ENCODE data around the gene EFS.
"Not testable (repeated sequence)": the region's sequence is repeated elsewhere in the genome, so short reads cannot be mapped to it uniquely, and the experiment has no call there.

Gene EFS

DNA sequence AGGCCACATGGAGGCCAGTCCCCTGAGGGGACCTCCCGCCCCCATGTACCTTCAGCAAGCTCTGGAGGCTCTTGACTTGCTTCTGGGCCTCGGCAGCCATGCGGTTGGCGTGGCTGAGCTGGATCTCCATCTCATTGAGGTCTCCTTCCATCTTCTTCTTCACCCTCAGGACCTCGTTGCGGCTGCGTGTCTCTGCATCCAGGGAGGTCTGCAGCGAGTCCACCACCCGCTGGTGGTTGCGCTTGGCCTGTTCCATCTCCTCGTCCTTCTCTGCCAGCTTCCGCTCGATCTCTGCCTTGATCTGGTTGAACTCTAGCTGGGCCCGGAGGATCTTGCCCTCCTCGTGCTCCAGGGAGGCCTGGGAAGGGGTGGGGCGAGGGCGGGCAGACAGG lies 21.3 kb upstream of the EFS start:
- not testable (repeated sequence) for ATAC-seq; DNase-seq (ENCODE audit: low spot score in 2 of 2); H3K4me1 Mint-ChIP-seq; H3K36me3 Mint-ChIP-seq; H3K4me3 Mint-ChIP-seq; H3K27ac Mint-ChIP-seq; H3K9me3 Mint-ChIP-seq

DNA sequence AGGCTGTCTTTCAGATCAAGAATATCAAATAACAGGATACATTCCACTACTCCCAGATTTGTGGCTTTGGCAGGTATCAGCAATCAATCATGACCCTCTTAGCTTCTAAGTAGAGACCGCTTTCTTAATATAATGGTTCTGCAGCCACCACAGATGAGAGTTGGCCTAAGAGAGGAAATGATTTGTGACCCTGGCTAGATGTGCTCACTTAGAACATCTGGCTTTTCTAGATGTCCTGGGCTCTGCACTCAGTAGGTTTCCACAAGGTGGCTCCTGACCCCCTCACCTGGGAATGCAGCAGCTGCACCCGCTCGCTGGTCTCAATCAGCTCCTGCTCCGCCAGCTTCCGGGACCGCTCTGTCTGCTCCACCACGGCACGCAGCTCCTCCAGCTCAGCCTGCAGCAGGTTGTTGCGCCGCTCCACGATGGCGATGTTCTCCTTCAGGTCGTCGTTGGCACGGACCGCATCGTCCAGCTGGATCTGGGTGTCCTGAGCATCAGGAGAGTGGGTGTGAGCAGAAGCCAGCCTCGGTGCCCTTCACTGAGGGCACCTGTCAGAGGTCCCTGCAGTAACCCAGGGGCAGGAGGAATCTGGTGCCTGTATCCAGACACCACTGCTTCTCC lies 20.8 kb upstream of the EFS start:
- ATAC-seq (no peak), DNase-seq (ENCODE audit: low spot score in 2 of 2) (no peak)
- H3K9me3 Mint-ChIP-seq, result no peaks in the 10 kb centered on the region
- no peak overlapping the region for H3K4me3 Mint-ChIP-seq
- no peaks in the 10 kb centered on the region for H3K36me3 Mint-ChIP-seq
- H3K27ac Mint-ChIP-seq, result no peak overlapping the region
- H3K4me1 Mint-ChIP-seq, result no peaks in the 10 kb centered on the region

DNA sequence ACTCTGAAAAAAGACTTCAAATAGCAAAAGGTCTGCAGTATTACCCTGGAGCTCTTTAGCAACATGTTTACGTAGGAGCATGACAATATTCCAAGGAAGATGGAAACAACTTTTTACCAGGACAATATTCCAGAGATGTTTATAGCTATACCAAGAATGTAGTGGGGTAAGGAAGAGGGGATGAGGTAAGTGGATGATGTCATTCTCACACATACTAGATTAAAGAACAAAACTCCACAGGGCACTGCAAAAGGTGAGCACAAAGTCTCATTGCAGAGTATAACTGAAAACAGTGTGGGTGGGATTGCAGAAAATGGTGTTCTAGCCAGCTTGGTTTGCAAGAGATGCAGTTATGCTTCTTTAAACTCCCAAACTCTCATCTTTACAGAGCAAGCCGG lies 20.3 kb upstream of the EFS start:
- Mint-ChIP-seq H3K9me3 (no peaks in the 10 kb centered on the region), H3K4me3 (no peak overlapping the region), H3K4me1 (no peaks in the 10 kb centered on the region), H3K36me3 (no peaks in the 10 kb centered on the region), H3K27ac (no peak overlapping the region)
- ATAC-seq (no peak), DNase-seq (ENCODE audit: low spot score in 2 of 2) (no peak)

DNA sequence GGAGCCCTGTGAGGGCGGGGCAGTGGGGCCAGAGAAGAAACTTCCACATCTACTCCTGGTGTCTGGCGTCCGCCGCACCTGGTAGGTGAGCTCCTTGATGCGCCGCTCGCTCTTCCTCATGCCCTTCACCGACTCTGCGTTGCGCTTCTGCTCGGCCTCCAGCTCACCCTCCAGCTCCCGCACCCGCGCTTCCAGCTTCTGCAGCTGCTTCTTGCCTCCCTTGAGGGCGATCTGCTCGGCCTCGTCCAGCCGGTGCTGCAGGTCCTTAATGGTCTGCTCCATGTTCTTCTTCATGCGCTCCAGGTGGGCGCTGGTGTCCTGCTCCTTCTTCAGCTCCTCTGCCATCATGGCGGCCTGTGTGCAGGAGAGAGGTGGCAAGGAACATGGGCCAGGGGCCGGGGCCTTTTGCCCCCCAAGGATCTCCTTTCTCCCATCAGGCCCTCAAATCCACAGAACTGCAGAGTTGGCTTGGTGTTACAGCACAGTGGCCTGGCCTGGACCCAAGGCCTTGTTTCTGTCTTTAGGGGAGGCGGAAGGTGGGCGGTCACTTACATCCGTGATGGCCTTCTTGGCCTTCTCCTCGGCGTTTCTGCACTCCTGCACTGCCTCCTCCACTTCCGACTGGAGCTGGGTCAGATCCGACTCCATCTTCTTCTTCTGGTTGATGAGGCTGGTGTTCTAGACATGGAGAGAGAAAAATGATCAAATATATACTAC lies 19.6 kb upstream of the EFS start:
- H3K4me3 Mint-ChIP-seq, result no peak overlapping the region
- no peaks in the 10 kb centered on the region for H3K36me3 Mint-ChIP-seq
- H3K27ac Mint-ChIP-seq, result no peak overlapping the region
- no peak for DNase-seq (ENCODE audit: low spot score in 2 of 2)
- H3K4me1 Mint-ChIP-seq, result no peaks in the 10 kb centered on the region
- H3K9me3 Mint-ChIP-seq, result no peaks in the 10 kb centered on the region
- no peak for ATAC-seq

DNA sequence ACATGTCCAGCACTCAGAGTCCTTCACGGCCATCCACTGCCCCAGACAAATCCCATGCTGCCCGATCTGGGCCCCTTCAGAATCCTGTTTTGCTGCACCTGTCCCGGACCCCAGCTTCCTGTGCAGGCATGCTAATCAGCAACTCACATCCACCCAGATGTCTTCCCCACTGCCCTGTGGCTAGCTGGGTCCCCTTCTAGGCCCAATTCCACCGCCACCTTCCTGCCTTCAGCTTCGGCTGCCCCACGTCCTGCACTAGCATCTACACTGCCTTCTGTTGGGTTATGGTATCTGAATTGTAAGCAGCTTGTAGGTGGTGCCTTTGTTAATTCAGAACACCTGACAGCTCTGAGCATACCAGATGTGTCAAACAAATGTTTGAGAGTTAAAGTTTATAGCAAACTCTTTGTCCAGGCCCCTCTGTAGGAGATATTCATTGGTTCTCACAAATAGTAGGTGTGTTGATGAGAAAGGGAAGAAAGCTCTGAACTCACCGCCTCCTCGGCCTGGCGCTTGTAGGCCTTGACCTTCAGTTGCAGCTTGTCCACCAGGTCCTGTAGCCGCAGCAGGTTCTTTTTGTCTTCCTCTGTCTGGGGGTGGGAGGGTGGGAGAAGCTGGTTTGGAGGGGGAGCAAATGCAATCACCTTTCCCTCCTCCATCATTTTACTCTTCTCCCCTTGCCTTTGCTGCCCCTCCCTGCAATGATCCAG lies 17.9 kb upstream of the EFS start:
- no peaks in the 10 kb centered on the region for H3K36me3 Mint-ChIP-seq
- H3K4me3 Mint-ChIP-seq, result no peak overlapping the region
- H3K9me3 Mint-ChIP-seq, result no peaks in the 10 kb centered on the region
- DNase-seq (ENCODE audit: low spot score in 2 of 2) (no peak), ATAC-seq (no peak)
- H3K4me1 Mint-ChIP-seq, result no peaks in the 10 kb centered on the region
- no peak overlapping the region for H3K27ac Mint-ChIP-seq

DNA sequence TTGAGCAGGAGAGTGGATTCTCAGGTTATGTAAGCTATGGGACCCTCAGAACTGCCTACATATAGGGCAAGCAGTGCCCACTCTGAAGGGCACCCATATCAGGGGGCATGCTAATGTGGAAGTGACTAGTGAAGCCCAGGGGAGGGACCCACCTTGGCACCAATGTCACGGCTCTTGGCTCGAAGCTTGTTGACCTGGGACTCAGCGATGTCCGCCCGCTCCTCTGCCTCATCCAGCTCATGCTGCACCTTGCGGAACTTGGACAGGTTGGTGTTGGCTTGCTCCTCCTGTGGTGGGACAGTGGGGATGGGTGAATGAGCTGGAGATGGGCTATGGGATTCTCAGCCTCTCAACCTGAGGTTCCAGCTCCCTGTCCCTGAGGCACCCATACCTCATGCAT lies 17.3 kb upstream of the EFS start:
- H3K36me3 Mint-ChIP-seq, result no peaks in the 10 kb centered on the region
- no peak overlapping the region for H3K4me3 Mint-ChIP-seq
- DNase-seq (ENCODE audit: low spot score in 2 of 2), result no peak
- ATAC-seq, result no peak
- no peaks in the 10 kb centered on the region for H3K9me3 Mint-ChIP-seq
- no peaks in the 10 kb centered on the region for H3K4me1 Mint-ChIP-seq
- H3K27ac Mint-ChIP-seq, result peak overlapping the region; percentile 24

DNA sequence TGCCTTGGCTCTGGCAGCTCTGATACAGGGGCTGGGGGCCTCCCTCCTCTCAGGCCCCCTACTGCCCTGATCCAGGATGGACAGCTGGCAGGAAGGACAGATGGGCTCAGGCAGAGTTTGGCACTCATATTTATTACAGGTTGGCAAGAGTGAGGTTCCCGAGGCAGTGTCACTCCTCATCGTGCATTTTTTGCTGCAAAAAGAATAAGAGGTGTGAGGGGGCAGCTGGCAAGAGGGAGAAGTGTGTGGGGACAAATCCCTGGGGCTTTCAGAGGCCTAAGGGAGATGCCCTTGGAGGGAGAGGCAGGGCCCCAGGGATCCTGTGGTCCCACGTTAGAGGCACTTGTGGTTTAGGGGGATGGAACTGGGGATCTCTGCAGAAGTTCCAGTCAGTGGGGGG lies 16.9 kb upstream of the EFS start:
- Mint-ChIP-seq H3K27ac (peak overlapping the region; percentile 24), H3K4me1 (no peaks in the 10 kb centered on the region), H3K36me3 (no peaks in the 10 kb centered on the region), H3K4me3 (no peak overlapping the region), H3K9me3 (no peaks in the 10 kb centered on the region)
- no peak for DNase-seq (ENCODE audit: low spot score in 2 of 2)
- ATAC-seq, result no peak

DNA sequence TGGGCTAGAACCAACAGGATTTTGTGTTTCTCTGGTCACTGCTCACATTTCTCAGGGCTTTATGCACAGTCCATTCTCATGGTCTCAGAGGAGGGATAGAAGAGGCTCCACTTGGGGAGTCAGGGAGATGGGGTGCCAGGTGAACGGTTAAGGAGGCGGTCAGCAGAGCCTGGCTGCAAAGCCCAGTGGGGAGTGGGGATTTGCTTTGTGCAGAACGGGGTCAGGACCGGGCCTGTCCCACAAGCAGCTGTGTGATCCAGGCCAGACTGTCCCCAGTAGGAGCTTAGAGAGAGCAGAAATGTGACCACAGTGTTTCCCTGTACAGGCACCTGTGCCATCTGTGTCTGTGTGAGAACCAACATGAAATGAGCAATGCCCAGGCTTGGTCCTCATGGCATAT lies 16.0 kb upstream of the EFS start:
- ATAC-seq (no peak), DNase-seq (ENCODE audit: low spot score in 2 of 2) (no peak)
- Mint-ChIP-seq H3K4me1 (no peaks in the 10 kb centered on the region), H3K27ac (no peak overlapping the region), H3K4me3 (no peak overlapping the region), H3K9me3 (no peaks in the 10 kb centered on the region), H3K36me3 (no peaks in the 10 kb centered on the region)

DNA sequence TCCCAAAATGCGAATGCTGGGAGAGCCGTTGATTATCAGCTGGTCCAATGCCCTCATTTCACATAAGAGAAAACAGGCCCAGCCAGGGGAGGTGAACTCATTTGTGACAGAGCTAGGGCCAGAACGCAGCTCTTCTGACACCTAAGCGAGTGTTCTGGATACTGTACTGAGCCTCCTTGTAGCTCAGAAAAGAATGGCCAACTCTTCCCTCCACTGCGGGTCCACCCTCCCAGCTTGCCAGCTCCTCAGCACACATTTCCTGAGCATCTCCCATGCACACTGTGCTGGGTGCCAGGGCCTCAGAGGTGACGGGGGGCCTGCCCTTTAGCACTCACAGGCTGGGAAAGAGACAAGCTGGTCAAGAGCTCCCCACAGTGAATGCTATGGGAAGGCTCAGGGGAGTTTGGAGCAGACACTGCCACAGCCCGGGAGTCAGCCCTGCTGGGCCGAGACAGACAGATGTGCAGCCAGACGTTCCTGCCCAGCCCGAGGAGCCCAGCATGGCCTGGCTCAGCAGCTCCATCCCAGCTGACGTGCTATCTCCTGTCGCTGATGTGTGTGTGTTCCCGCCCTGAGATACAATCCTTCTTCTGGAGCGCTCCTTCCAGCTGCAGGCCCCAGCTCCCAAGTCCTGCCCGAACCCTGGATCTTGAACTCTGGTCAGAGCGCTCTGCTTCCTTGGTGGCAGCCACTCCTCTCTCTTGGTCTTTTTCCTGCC lies 15.4 kb upstream of the EFS start:
- Mint-ChIP-seq H3K9me3 (no peaks in the 10 kb centered on the region), H3K27ac (no peak overlapping the region), H3K36me3 (no peaks in the 10 kb centered on the region), H3K4me3 (no peak overlapping the region), H3K4me1 (no peaks in the 10 kb centered on the region)
- DNase-seq (ENCODE audit: low spot score in 2 of 2) (no peak), ATAC-seq (no peak)

DNA sequence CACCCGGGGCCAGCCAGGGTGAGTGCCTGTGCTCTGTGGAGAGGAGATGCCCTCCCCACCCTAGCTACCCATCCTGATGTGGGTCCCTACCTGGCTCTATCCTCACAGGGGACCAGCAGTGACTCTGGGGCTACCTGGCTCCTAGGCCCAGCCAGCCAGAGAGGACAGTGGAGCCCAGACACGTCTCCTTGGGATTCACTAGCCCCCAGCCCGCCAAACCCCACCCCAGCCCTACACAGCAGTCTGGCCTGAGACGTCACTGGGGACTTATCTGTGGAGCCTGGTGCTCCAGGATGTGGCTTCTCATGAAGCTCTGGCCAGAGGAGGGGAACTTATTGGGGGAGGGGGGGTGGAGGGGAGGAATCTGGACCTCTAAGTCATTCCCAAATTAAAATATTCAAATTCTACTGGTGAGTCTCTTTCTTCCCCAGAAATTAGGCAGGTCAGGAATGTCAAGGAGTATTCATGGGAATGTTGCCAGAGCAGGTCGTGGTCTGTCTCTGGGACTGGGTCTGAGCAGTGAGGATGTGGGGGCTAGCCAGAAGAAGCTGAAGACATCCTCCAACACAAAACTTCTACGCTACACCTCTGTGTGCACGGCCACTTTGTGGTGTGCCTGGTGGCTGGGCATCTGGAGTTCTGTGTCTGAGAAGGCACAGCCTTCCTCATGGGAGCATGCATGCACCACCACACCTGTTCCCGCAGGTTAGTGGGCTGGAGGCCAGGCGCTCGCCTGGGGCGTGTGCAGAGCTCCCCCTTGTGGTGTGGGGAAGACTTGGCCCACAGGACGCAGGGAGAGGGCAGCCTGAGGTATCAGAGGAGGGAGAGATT lies 14.6 kb upstream of the EFS start:
- no peaks in the 10 kb centered on the region for H3K9me3 Mint-ChIP-seq
- peak; percentile 69 for ATAC-seq
- no peak overlapping the region for H3K27ac Mint-ChIP-seq
- H3K36me3 Mint-ChIP-seq, result no peaks in the 10 kb centered on the region
- peak; percentile 55 to 77 for DNase-seq (ENCODE audit: low spot score in 2 of 2)
- no peak overlapping the region for H3K4me3 Mint-ChIP-seq
- no peaks in the 10 kb centered on the region for H3K4me1 Mint-ChIP-seq

DNA sequence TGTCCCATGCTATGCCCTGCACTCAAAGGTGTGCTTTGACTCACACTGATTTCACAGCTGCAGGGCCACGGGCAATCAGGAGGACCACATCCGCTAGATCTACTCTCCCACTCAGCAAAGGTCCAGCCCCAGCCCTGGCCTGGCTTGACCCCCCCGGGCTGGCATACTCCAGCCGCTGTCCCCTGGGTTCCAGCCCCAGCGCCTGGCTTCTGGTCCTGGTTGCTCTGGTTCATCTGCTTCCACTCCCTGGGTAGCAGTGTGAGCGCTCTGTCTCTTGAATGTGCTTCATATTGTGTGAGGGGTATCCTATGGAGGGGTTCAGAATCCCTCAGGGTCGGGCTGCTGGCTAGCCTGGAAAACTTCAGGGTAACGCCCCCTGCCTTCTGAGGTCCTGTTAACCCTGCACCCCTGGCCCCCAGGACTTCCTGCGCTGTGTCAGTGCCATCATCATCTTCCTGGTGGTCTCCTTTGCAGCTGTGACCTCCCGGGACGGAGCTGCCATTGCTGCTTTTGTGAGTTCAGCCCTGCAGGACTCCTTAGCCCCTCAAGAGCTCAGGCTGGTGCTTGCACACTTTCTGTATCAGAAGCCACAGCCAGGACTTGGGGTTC lies 13.7 kb upstream of the EFS start:
- Mint-ChIP-seq H3K4me1 (no peaks in the 10 kb centered on the region), H3K27ac (no peak overlapping the region), H3K9me3 (no peaks in the 10 kb centered on the region), H3K4me3 (no peak overlapping the region), H3K36me3 (no peaks in the 10 kb centered on the region)
- ATAC-seq (no peak), DNase-seq (ENCODE audit: low spot score in 2 of 2) (no peak)

DNA sequence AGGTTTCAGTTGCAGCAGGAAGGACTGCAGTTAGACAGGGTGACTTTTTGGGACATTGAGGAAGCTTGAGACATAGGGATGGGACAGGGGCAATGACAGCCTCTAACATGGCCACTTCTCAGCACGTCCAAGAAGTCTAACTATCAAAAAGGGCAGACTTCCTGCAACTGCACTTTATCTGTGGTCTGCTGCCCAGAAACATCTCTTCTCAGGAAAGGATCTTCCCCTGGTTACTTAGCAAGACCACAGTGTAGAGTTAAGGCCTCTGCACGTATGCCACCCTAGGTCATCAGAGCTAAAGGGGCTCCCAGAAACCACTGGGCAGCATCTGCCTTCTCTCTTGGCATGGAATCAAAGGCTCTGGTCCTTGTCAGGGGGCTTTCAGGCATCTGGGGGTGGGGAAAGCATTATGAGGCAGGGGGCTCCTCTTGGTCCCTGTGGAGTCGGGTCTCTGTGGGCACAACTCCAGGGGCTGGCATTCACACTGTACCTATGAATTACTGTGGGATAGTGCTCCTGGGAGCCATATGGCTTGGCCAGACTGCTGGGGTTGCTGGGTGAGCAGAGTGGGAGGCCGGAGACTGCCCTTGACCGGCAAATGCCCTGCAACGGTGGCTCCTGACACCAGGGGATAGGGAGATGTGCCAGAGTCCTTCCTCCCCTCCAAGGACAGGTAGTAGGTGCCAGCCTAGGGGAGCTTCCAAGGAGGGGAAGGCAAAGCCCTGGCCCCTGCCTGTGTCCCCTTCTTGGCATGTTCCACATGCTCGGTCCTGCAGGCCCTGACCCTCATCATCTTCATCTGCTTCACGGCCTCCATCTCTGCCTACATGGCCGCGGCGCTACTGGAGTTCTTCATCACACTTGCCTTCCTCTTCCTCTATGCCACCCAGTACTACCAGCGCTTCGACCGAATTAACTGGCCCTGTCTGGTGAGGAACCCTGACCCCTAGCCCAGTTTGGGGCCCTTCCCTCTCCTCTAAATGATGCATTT lies 12.9 kb upstream of the EFS start:
- no peaks in the 10 kb centered on the region for H3K9me3 Mint-ChIP-seq
- no peaks in the 10 kb centered on the region for H3K36me3 Mint-ChIP-seq
- DNase-seq (ENCODE audit: low spot score in 2 of 2), result no peak
- peak overlapping the region; percentile 54 for H3K27ac Mint-ChIP-seq
- ATAC-seq, result no peak
- H3K4me1 Mint-ChIP-seq, result no peaks in the 10 kb centered on the region
- no peak overlapping the region for H3K4me3 Mint-ChIP-seq

DNA sequence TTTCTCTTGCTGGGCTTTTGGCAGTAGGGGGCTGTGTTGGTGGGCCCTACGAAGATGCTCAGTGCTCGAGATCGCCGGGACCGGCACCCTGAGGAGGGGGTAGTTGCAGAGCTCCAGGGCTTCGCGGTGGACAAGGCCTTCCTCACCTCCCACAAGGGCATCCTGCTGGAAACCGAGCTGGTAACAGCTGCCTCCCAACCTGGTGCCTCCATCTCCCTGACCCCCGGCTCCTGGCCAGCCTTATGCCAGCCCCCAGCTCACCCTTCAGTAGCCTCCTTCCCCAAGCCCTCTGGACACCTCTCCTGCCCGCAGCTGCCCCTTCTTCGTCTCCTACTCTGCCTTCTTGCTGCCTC lies 12.2 kb upstream of the EFS start:
- no peaks in the 10 kb centered on the region for H3K4me1 Mint-ChIP-seq
- no peak overlapping the region for H3K4me3 Mint-ChIP-seq
- H3K36me3 Mint-ChIP-seq, result no peaks in the 10 kb centered on the region
- ATAC-seq (no peak), DNase-seq (ENCODE audit: low spot score in 2 of 2) (no peak)
- peak overlapping the region; percentile 54 for H3K27ac Mint-ChIP-seq
- no peaks in the 10 kb centered on the region for H3K9me3 Mint-ChIP-seq

Data from stimulated activated effector memory CD8-positive, alpha-beta T cell treated with anti-CD3 and anti-CD28 coated beads, Interleukin-12 subunit alpha, Interleukin-12 subunit beta, amount 100 ng/mL, for 72 hours (primary cell).